ENCODE measurements around the gene GPR34.

GPR34 gene

DNA sequence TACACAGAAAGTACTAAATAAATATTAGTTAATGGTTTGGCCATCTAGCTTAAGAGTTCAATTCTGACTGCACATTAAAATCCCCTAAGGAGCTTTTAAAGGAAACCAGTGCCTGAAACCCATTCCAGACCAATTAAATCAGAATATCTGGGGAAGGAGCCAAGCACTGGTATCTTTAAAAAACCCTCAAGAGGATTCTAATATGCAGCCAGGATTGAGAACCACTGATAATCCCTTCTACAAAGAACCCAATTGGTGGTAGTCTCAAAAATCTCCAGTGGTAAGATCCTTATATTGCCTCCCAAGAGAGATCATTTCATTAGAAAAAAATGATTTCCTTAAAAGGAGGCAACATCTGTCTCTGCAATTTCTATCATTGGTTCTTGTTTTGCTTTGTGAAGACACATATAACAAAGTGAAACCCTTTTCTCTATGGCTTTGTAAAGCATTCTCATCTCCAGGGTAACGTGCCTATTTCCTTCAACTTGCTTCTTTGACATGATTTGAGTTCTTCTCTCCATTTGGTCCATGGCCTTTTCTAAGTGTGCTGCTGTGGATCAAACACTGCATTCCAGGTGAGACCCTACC lies 3.5 kb downstream of the GPR34 start:
- TF ChIP-seq, protein P1, sequence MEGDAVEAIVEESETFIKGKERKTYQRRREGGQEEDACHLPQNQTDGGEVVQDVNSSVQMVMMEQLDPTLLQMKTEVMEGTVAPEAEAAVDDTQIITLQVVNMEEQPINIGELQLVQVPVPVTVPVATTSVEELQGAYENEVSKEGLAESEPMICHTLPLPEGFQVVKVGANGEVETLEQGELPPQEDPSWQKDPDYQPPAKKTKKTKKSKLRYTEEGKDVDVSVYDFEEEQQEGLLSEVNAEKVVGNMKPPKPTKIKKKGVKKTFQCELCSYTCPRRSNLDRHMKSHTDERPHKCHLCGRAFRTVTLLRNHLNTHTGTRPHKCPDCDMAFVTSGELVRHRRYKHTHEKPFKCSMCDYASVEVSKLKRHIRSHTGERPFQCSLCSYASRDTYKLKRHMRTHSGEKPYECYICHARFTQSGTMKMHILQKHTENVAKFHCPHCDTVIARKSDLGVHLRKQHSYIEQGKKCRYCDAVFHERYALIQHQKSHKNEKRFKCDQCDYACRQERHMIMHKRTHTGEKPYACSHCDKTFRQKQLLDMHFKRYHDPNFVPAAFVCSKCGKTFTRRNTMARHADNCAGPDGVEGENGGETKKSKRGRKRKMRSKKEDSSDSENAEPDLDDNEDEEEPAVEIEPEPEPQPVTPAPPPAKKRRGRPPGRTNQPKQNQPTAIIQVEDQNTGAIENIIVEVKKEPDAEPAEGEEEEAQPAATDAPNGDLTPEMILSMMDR (IDR thresholded peaks at IDR 0.05; ENCODE audit: insufficient read depth, low read depth, low read length, missing control alignments), result no peak
- no peak for DNase-seq (ENCODE audit: low read depth)
- no peak overlapping the region for H3K4me3 ChIP-seq (ENCODE audit: low read depth, low read length)

DNA sequence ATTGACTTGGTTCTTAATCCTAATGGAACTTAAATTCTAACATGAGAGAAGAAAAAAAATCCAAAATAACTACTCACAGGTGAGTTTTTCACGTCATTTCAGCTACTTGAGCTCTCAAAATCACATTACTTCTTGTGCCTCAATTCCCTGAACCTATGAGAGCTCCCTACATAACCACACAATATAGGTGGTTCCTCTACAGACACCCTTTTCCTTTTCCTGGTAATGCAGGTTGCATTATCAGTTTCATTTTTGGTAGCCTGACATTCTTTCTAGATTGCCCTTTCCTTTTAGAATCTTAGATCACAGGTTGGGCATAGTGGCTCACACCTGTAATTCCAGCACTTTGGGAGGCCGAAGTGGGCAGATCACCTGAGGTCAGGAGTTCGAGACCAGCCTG lies 4.3 kb downstream of the GPR34 start:
- TF ChIP-seq, protein P1 (IDR thresholded peaks at IDR 0.05; ENCODE audit: insufficient read depth, low read depth, low read length, missing control alignments), result no peak
- no peak overlapping the region for H3K4me3 ChIP-seq (ENCODE audit: low read depth, low read length)
- no peak for DNase-seq (ENCODE audit: low read depth)

DNA sequence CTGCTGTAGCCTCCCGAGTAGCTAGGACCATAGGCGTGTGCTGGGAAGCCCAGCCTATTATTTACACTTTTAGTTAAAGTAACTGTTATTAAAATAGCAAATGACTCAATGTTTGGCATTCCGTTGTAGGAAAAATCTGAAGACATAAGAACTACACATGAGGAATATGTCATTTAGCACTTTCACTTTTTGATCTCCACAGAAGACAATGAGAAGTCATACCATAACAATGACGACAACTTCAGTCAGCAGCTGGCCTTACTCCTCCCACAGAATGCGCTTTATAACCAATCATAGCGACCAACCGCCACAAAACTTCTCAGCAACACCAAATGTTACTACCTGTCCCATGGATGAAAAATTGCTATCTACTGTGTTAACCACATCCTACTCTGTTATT lies 6.7 kb downstream of the GPR34 start:
- no peak for DNase-seq (ENCODE audit: low read depth)
- H3K4me3 ChIP-seq (ENCODE audit: low read depth, low read length), result no peak overlapping the region
- TF ChIP-seq, protein P1 (IDR thresholded peaks at IDR 0.05; ENCODE audit: insufficient read depth, low read depth, low read length, missing control alignments), result no peak

DNA sequence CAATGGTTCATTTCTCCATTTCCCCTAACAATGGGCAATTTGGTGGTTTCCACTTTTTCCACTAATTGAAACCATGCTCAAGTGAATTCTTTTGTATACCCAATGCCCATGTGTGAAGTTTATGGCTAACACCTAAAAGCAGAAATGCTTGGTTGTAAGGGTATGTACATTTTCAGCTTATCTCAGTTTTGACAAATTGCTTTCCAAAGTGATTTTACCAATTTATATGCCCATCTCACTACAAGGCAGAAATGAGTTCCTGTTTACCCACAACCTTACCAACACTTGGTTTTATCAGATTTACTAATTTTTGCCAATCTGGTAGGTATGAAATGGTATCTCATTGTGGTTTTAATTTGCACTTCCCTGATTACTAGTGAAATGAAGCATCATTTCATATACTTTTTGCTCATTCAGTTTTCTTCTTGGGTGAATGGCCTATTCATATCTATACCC lies 14.8 kb downstream of the GPR34 start:
- TF ChIP-seq, protein P1 (IDR thresholded peaks at IDR 0.05; ENCODE audit: insufficient read depth, low read depth, low read length, missing control alignments), result no peak
- H3K4me3 ChIP-seq (ENCODE audit: low read depth, low read length), result no peak overlapping the region
- DNase-seq (ENCODE audit: low read depth), result no peak

DNA sequence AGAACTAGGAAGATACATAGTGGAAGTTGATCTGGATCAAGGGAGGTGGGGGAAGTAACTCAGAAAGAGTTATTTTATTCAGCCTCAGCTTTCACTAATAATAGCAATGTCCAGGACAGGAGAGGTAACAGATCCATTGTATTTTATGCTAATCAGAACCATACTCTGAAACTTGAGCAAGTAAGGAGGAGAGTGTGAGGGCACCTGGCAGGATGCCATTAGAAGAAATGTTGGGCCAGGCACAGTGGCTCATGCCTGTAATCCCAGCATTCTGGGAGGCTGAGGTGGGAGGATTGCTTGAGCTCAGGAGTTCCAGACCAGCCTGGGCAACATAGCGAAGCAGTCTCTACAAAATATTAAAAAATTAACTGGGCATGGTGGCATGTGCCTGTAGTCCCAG lies 16.3 kb downstream of the GPR34 start:
- TF ChIP-seq, protein P1 (IDR thresholded peaks at IDR 0.05; ENCODE audit: insufficient read depth, low read depth, low read length, missing control alignments), result no peak

DNA sequence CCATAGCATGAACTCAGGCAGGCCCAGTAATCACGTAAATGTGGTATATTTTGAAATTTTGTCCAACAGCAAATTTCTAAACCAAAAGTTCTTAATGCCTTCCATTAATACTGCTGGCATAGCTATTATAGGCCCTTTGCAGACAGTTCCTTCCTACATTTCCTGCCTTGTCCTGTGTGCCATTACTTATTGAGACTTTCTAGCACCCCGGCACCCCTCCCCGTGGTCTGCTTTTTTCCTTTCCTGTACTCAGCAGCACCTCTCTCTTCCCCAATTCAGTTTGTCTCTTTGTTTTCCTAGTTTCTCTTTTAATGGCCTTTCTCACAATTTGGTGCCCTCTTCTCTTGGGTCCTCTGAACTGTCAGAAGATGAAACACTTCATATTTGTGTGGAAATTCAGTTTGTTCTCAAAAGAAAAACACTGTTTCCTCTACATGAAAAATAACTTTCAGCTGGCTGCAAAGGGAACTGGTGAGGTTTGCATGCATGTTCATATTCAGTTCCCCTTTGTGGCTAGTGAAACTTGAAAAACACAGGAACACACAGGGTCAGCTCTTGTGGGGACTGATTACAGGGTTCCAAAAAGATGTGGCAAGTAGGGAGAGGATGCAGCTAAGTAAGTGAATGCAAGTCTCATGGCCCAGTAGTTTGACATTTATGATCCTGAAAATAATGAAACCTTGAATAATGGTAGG lies 17.1 kb downstream of the GPR34 start:
- peak; percentile 73 for DNase-seq (ENCODE audit: low read depth)
- TF ChIP-seq, protein P1 (IDR thresholded peaks at IDR 0.05; ENCODE audit: insufficient read depth, low read depth, low read length, missing control alignments), result no peak
- no peak overlapping the region for H3K4me3 ChIP-seq (ENCODE audit: low read depth, low read length)

More for the DNA sequence above, 16.3 kb downstream of the GPR34 start:
- no peak overlapping the region for H3K4me3 ChIP-seq (ENCODE audit: low read depth, low read length)
- no peak for DNase-seq (ENCODE audit: low read depth)

All from GM12865 (cell line).